22Rv1 (cell line): ENCODE results near the gene C1orf159.

Source experiments
- H3K27ac ChIP-seq: fragments of 450-650 bp; 2 replicates; pipeline ENCODE4 v1.5.1; 2017
- ZFX ChIP-seq: fragments of 450-650 bp; IDR thresholded peaks from 2 replicates; pipeline ENCODE4 v1.6.1; 2017; ENCODE audit warnings: antibody characterized with exemption, borderline replicate concordance
- TF ChIP-seq, protein P1 (sequence below): fragments of 450-650 bp; IDR thresholded peaks from 2 replicates; pipeline ENCODE4 v1.5.1; 2017; ENCODE audit warnings: mild to moderate bottlenecking

C1orf159 gene

DNA sequence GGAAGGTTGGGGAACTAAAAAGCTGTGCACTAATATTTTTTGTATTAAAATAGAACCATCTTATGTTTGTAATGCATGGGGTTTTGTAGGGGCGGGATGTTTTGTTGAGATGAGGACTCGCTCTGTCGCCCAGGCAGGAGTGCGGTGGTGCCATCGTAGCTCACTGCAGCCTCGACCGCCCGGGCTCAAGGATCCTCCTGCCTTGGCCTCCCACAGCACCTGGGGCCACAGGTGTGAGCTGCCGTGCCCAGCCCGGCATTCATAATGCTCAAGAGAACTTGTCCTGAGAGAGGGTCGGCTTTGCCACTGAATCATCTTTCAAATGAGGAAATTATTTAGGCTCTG is 3.0 kb upstream of the C1orf159 start:
- no peak overlapping the region for H3K27ac ChIP-seq
- TF ChIP-seq, protein P1, sequence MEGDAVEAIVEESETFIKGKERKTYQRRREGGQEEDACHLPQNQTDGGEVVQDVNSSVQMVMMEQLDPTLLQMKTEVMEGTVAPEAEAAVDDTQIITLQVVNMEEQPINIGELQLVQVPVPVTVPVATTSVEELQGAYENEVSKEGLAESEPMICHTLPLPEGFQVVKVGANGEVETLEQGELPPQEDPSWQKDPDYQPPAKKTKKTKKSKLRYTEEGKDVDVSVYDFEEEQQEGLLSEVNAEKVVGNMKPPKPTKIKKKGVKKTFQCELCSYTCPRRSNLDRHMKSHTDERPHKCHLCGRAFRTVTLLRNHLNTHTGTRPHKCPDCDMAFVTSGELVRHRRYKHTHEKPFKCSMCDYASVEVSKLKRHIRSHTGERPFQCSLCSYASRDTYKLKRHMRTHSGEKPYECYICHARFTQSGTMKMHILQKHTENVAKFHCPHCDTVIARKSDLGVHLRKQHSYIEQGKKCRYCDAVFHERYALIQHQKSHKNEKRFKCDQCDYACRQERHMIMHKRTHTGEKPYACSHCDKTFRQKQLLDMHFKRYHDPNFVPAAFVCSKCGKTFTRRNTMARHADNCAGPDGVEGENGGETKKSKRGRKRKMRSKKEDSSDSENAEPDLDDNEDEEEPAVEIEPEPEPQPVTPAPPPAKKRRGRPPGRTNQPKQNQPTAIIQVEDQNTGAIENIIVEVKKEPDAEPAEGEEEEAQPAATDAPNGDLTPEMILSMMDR = no peak
- TF ChIP-seq ZFX = no peak

DNA sequence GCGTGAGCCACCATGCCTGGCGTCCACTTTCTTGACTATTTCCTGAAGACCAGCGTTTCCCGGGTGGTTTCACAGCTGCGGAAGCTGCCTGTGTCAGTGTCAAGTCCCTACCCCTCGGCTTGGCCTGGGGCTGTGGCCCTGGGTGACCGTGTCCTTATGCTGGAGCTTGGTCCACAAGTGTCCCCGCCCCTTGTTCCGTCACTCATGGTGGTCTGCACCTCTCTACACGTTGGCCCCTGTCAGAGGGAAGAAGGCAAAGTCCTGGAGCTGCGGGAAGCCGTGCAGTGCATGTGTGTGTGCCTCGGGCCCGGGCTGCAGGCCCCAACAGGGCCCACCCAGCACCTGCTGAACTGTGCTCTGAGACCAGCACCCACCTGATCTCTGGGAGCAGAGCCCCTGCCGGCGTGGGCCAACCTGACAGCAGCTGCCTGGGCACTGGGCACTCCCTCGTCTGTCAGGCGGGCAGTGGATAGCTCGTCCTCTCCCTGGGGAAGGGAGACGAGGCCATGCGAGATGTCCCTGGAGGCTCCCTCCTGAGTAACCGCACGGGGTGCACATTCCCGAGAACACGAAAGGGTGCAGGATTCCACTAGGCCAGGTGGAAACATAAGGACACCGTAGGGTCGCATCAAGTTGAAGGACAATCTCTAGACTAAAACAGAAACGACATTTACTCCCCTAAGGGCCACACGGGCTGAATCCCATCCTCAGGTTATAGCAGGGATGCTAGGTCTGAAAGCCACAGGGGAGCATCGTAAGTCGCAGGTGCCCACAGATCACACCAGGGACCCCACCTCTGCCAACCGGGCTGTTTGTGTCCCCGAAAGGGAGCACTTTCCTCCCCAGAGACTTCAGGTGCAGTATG is 2.4 kb upstream of the C1orf159 start:
- H3K27ac ChIP-seq = no peak overlapping the region
- no peak for TF ChIP-seq ZFX
- TF ChIP-seq, protein P1 = no peak

DNA sequence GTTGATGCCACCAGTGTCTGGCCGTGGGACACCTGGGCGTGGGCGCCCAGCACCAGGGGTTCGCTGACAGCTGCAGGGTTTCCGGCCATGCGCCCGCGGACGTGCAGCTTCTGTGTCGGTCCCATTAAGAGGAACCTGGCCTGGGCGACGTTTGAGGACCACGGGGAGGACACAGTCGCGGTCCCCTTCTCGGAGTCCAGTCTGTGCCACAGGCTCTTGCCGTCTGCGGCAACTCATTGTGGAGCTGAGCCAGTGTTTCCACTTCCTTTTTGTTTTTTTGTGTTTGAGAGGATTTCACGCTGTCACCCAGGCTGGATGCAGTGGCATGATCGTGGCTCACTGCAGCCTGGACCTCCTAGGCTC is 1.6 kb upstream of the C1orf159 start:
- TF ChIP-seq, protein P1 = no peak
- TF ChIP-seq ZFX = no peak
- no peak overlapping the region for H3K27ac ChIP-seq

DNA sequence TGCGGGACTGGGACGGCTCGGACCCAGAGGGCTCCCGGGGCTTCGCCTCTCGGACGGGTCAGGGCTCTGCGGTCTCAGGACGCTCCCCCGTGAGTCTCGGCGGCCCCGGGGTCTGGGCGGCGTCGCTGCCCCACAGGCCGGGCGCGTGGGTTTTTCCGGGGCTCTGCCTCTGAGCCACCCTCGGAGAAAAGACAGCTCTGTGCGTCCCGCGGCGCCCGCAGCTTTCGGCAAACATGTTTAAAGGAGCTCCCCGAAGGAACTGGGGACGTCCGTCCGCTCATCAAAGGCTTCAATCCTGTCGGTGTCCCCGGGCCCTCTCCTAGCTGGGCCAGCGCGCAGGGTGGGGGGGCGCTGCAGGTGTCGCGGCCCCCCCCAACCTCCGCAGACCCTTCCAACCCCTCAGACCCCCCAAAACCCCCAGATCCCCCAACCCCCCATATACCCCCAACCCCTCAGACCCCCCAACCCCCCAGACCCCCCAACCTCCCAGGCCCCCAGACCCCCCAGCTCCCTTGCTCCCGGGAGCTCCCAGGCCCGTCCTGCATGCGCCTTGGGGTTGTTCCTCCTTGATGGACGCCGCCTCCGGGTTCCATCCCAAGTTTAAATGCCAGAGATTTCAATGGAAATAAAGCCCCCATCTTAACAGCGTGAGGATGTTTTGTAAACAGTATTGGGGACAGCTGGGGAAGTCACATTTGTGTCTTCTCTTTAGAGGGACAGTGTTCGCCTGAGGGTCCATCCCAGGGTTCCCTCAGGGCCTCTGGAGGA is 996 bp upstream of the C1orf159 start:
- no peak overlapping the region for H3K27ac ChIP-seq
- TF ChIP-seq, protein P1 = no peak
- no peak for TF ChIP-seq ZFX

DNA sequence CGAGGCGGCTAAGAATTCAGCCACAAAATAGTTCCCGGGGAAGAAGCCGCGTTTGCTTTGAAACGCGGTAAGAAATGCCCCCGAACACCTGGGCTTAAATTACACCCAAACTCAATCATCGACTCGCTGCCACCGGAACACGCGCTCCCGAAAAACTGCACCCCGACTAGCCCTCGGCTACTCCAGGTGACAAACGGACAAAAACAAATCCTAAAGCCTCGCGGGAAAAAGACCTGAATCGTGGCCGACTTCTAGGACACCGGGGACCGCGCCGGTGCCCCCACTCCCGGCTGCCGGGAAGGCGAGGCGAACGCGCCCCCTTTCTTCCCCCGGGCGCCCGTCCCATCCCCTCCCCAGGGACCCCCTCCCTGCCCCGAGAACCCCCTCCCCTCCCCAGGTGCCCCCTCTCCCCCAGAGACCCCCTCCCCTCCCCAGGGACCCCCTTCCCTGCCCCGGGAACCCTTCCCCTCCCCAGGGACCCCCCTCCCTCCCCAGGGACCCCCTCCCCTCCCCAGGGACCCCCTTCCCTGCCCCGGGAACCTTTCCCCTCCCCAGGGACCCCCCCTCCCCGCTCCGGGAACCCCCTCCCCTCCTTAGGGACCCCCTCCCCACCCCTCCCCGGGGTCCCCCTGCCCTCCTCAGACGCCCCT is 628 bp downstream of the C1orf159 start:
- H3K27ac ChIP-seq = peak overlapping the region; percentile 58
- TF ChIP-seq, protein P1 = no peak
- no peak for TF ChIP-seq ZFX

DNA sequence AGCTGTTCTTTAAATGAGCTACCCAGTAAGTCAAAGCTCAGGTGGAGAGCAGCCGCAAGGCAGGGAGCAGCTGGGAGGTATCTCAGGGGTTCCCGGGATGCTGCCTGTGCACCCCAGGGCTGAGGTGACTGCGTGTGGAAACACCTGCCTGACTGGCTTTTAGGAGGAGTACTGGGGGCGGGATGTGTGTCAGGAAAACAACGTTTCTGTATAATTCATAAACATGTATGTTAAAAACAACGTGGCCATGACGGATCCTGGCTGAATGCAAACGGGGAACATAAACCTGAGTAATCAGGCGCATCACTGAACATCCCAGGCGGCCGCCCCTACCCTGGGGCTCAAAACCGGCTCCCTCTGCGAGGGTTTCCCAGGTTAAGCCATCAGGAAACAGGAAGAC is 1.5 kb downstream of the C1orf159 start:
- TF ChIP-seq, protein P1 = no peak
- no peak for TF ChIP-seq ZFX
- H3K27ac ChIP-seq = no peak overlapping the region
